Colonic mucosa (tissue), 4 donors: ENCODE results near the gene TARS1. TPM values are rescaled to one million over a fixed set of nuclear protein-coding genes. Genes with fewer than 3 reads are reported as not detected.

ENCODE experiments used
- DNase-seq: peaks from one replicate; pipeline ENCODE4 v3.0.0-alpha.2; 2020
- H3K27ac ChIP-seq: fragments of 200-600 bp; one replicate; pipeline ENCODE4 v1.8.0; 2021
- H3K27me3 ChIP-seq: fragments of 200-600 bp; one replicate; pipeline ENCODE4 v1.8.0; 2021
- H3K36me3 ChIP-seq: fragments of 200-600 bp; one replicate; pipeline ENCODE4 v1.8.0; 2021
- H3K4me1 ChIP-seq: fragments of 200-600 bp; one replicate; pipeline ENCODE4 v1.8.0; 2021; ENCODE audit warnings: mild to moderate bottlenecking
- H3K4me3 ChIP-seq: fragments of 200-600 bp; one replicate; pipeline ENCODE4 v1.8.0; 2021
- H3K9ac ChIP-seq, 2 donors: one replicate each; pipeline ENCODE4 v1.7.0; 2013; ENCODE audit warnings: control low read depth in 2 of 2, low read depth in 2 of 2, low read length in 2 of 2
- H3K9me3 ChIP-seq: fragments of 200-600 bp; one replicate; pipeline ENCODE4 v1.8.0; 2021
- CTCF ChIP-seq: fragments of 200-600 bp; IDR thresholded peaks from one replicate; pipeline ENCODE4 v1.8.0; 2022; ENCODE audit warnings: antibody characterized with exemption, mild to moderate bottlenecking
- intact Hi-C: fragments of 100-400 bp; cut with DNase I; formaldehyde crosslinking; loops from one replicate; pipeline ENCODE4 v1.14.1; 2022
- total RNA-seq, 2 donors: library from RNA; stranded (reverse); fragmentation: NEBNext Ultra II Directional in 1 of 2; extraction: Animal tissue kit (Norgen Biotek cat#: 25700) in 1 of 2; gene quantifications; one replicate each; pipeline ENCODE4 v1.2.1, GENCODE V29; 2021
- donor health status: healthy.
- donor health status: DM: no; HTN: no; CAD: no.
- donor health status: DM: no; HTN: no; CAD: no.

The TARS1 gene
- total RNA-seq, 2 donors from 2014 or later: 146 to 187 TPM

- intact Hi-C loops: no loop called here
- Histone ChIP-seq H3K27ac (no peak overlapping the region), H3K4me1 (no peaks in the 10 kb centered on the region), H3K9ac (no peak overlapping the region), H3K4me3 (no peak overlapping the region), H3K36me3 (no peaks in the 10 kb centered on the region), H3K27me3 (no peaks in the 10 kb centered on the region), H3K9me3 (no peaks in the 10 kb centered on the region)
- TF ChIP-seq CTCF: no peak
- DNase-seq: no peak
Observed at GRCh38 chr5:33403187-33403586, 37.6 kb upstream of the TARS1 start.

- intact Hi-C loops: no loop called here
- Histone ChIP-seq H3K4me3 (no peak overlapping the region), H3K36me3 (no peaks in the 10 kb centered on the region), H3K9ac (no peak overlapping the region), H3K27me3 (no peaks in the 10 kb centered on the region), H3K4me1 (no peaks in the 10 kb centered on the region), H3K9me3 (no peaks in the 10 kb centered on the region), H3K27ac (no peak overlapping the region)
- no peak for TF ChIP-seq CTCF
- no peak for DNase-seq
Observed at GRCh38 chr5:33408816-33409215, 31.9 kb upstream of the TARS1 start.

- no peaks in the 10 kb centered on the region for H3K9me3 ChIP-seq
- H3K27ac ChIP-seq: no peak overlapping the region
- no peaks in the 10 kb centered on the region for H3K36me3 ChIP-seq
- TF ChIP-seq CTCF: no peak
- H3K27me3 ChIP-seq: no peaks in the 10 kb centered on the region
- H3K9ac ChIP-seq: no peak overlapping the region
- no peak overlapping the region for H3K4me3 ChIP-seq
- no peaks in the 10 kb centered on the region for H3K4me1 ChIP-seq
- intact Hi-C loops: no loop called here
- peak; percentile 24 for DNase-seq
Observed at GRCh38 chr5:33409435-33410170, 31.2 kb upstream of the TARS1 start.

GRCh38 chr5:33410221-33410620, 30.5 kb upstream of the TARS1 start:
- Histone ChIP-seq H3K36me3 (no peaks in the 10 kb centered on the region), H3K9ac (no peak overlapping the region), H3K9me3 (no peaks in the 10 kb centered on the region), H3K27ac (no peak overlapping the region), H3K27me3 (no peaks in the 10 kb centered on the region), H3K4me1 (no peaks in the 10 kb centered on the region), H3K4me3 (no peak overlapping the region)
- no peak for DNase-seq
- intact Hi-C loops: no loop called here
- no peak for TF ChIP-seq CTCF

- Histone ChIP-seq H3K27me3 (no peaks in the 10 kb centered on the region), H3K4me1 (no peaks in the 10 kb centered on the region), H3K4me3 (no peak overlapping the region), H3K27ac (no peak overlapping the region), H3K9ac (no peak overlapping the region), H3K9me3 (no peaks in the 10 kb centered on the region), H3K36me3 (no peaks in the 10 kb centered on the region)
- TF ChIP-seq CTCF: no peak
- intact Hi-C loops: no loop called here
- DNase-seq: no peak
Observed at GRCh38 chr5:33411498-33411897, 29.3 kb upstream of the TARS1 start.
